Fibroblast of lung (primary cell): ENCODE measurements around the gene CYP4Z1. TPM values are rescaled to one million over a fixed set of nuclear protein-coding genes. Genes with fewer than 3 reads are reported as not detected.

Experiments used
- DNase-seq, 2 donors: peaks; one replicate each; pipeline versions ENCODE4 v3.0.0 to v3.0.0-alpha.2; 2010; ENCODE audit warnings: low read depth in 2 of 2
- H2AFZ ChIP-seq: 2 replicates; pipeline ENCODE4 v1.5.1; 2012; ENCODE audit warnings: low read length, control low read depth, inconsistent platforms
- H3K27ac ChIP-seq: 2 replicates; pipeline ENCODE4 v1.5.1; 2011; ENCODE audit warnings: low read length, control low read depth; ENCODE audit not compliant: insufficient read depth
- H3K27me3 ChIP-seq: 2 replicates; pipeline ENCODE4 v1.5.1; 2011; ENCODE audit warnings: mild to moderate bottlenecking, low read length; ENCODE audit not compliant: control insufficient read depth, insufficient read depth
- H3K36me3 ChIP-seq: 2 replicates; pipeline ENCODE4 v1.5.1; 2011; ENCODE audit warnings: low read length; ENCODE audit not compliant: control insufficient read depth, insufficient read depth
- H3K4me1 ChIP-seq: 2 replicates; pipeline ENCODE4 v1.5.1; 2011; ENCODE audit warnings: low read length; ENCODE audit not compliant: control insufficient read depth, insufficient read depth; ENCODE audit errors: extremely low read depth
- H3K4me2 ChIP-seq: 2 replicates; pipeline ENCODE4 v1.5.1; 2011; ENCODE audit warnings: low read length, control low read depth; ENCODE audit not compliant: insufficient read depth; ENCODE audit errors: extremely low read depth
- H3K4me3 ChIP-seq, 4 experiments: fragments of 200-600 bp in 1 of 4; sonication (generic) in 1 of 4; replicated peaks in 1 of 4; 2 replicates each; pipeline ENCODE4 v1.5.1; 2011 to 2016; ENCODE audit warnings: low read length in 4 of 4, low read depth in 3 of 4, mild to moderate bottlenecking in 3 of 4, control low read depth in 2 of 4, inconsistent platforms in 1 of 4, mixed read lengths in 1 of 4; ENCODE audit not compliant: insufficient read depth in 1 of 4; ENCODE audit errors: control extremely low read depth in 1 of 4
- H3K79me2 ChIP-seq: 2 replicates; pipeline ENCODE4 v1.5.1; 2012; ENCODE audit warnings: mild to moderate bottlenecking, low read length, inconsistent platforms; ENCODE audit not compliant: control insufficient read depth, insufficient read depth
- H3K9ac ChIP-seq: 2 replicates; pipeline ENCODE4 v1.5.1; 2011; ENCODE audit warnings: mild to moderate bottlenecking, low read length, control low read depth; ENCODE audit not compliant: insufficient read depth
- H3K9me3 ChIP-seq: 2 replicates; pipeline ENCODE4 v1.5.1; 2012; ENCODE audit warnings: low read depth, low read length; ENCODE audit not compliant: control insufficient read depth, insufficient read depth
- H4K20me1 ChIP-seq: 2 replicates; pipeline ENCODE4 v1.5.1; 2011; ENCODE audit warnings: low read length; ENCODE audit not compliant: control insufficient read depth, insufficient read depth; ENCODE audit errors: extremely low read depth
- EZH2 ChIP-seq: IDR thresholded peaks from 2 replicates; pipeline ENCODE4 v1.5.1; 2012; ENCODE audit warnings: low read length, control low read depth, mild to moderate bottlenecking; ENCODE audit errors: missing control alignments
- polyA plus RNA-seq, 2 donors: library from polyadenylated mRNA; depleted of rRNA in 1 of 2; stranded (reverse) in 1 of 2; unstranded in 1 of 2; fragments of >200 nt; gene quantifications; 2 replicates each; pipeline ENCODE4 v1.2.1, GENCODE V29; 2011 to 2012; ENCODE audit warnings: missing spikeins in 1 of 2
- total RNA-seq: library from RNA; depleted of rRNA; stranded (reverse); fragments of >200 nt; gene quantifications from 2 replicates; pipeline ENCODE4 v1.2.1, GENCODE V29; 2014
- TF ChIP-seq, protein P1 (sequence below), 2 donors: IDR thresholded peaks in 1 of 2; conservative IDR thresholded peaks in 1 of 2; 1 replicate in 1 of 2; 2 replicates in 1 of 2; pipeline ENCODE4 v1.5.1; 2011 to 2012; ENCODE audit warnings: low read length in 2 of 2, control low read depth in 1 of 2, inconsistent platforms in 1 of 2, low read depth in 1 of 2, mild to moderate bottlenecking in 1 of 2

Gene CYP4Z1
- total and polyA plus RNA-seq, 2 donors (not counting 1 experiment from before 2014, with no cell fraction given): not detected

GRCh38 chr1:47160716-47161115 is 93.7 kb downstream of the CYP4Z1 start:
- no peaks in the 10 kb centered on the region for H3K36me3 ChIP-seq

DNA sequence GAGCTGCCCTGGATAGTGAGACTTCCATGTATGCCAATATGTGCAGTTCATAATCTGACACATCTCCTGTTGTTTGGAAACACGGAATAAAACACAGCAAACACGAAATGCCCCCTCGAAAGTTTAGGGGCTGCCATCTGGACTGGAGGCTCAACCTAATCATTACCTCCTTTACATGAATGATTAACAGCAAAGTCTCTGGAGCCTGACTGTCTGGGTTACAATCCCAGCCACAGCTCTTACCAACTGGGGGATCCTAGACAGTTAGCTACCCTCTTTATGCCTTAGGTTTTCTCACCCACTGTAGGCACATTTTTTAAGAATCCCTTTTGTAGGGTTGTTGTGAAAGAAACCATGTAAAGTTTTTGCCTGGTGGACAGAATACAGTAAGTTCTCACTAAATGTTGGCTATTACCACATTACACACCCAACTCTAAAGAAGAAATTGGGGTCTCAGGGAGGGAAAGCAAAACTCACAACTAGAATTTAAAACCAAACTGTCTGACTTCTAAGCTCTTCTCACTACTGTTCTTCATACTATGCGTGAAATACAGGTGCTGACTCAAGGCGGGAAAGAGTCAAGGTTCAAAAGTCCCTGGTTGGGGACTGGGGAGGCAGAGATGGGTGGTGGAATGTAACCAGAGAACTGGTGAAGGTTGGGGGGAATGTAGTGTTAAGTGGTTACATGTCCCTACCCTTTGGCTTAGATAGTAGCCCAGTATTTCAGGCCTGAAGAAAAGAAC is 94.4 kb downstream of the CYP4Z1 start:
- DNase-seq: no peak
- no peak overlapping the region for H3K4me2 ChIP-seq
- no peaks in the 10 kb centered on the region for H3K36me3 ChIP-seq
- no peaks in the 10 kb centered on the region for H3K79me2 ChIP-seq
- no peaks in the 10 kb centered on the region for H4K20me1 ChIP-seq
- H3K9me3 ChIP-seq: no peaks in the 10 kb centered on the region
- no peak overlapping the region for H3K4me3 ChIP-seq
- H3K9ac ChIP-seq: no peak overlapping the region
- no peaks in the 10 kb centered on the region for H3K27me3 ChIP-seq
- no peak overlapping the region for H2AFZ ChIP-seq
- TF ChIP-seq, protein P1, sequence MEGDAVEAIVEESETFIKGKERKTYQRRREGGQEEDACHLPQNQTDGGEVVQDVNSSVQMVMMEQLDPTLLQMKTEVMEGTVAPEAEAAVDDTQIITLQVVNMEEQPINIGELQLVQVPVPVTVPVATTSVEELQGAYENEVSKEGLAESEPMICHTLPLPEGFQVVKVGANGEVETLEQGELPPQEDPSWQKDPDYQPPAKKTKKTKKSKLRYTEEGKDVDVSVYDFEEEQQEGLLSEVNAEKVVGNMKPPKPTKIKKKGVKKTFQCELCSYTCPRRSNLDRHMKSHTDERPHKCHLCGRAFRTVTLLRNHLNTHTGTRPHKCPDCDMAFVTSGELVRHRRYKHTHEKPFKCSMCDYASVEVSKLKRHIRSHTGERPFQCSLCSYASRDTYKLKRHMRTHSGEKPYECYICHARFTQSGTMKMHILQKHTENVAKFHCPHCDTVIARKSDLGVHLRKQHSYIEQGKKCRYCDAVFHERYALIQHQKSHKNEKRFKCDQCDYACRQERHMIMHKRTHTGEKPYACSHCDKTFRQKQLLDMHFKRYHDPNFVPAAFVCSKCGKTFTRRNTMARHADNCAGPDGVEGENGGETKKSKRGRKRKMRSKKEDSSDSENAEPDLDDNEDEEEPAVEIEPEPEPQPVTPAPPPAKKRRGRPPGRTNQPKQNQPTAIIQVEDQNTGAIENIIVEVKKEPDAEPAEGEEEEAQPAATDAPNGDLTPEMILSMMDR (conservative IDR thresholded peaks at IDR 0.05 in 1 of 2, IDR thresholded peaks at IDR 0.05 in 1 of 2; ENCODE audit: low read depth in 1 of 2, low read length in 2 of 2): no peak
- no peak for TF ChIP-seq EZH2
- H3K27ac ChIP-seq: no peak overlapping the region
- H3K4me1 ChIP-seq: no peaks in the 10 kb centered on the region

More at GRCh38 chr1:47160716-47161115, 93.7 kb downstream of the CYP4Z1 start:
- Histone ChIP-seq H2AFZ (no peak overlapping the region), H3K9me3 (no peaks in the 10 kb centered on the region), H3K27me3 (no peaks in the 10 kb centered on the region), H3K79me2 (no peaks in the 10 kb centered on the region), H3K4me2 (no peak overlapping the region), H3K27ac (no peak overlapping the region), H3K9ac (no peak overlapping the region), H4K20me1 (no peaks in the 10 kb centered on the region), H3K4me1 (no peaks in the 10 kb centered on the region), H3K4me3 (no peak overlapping the region)
- TF ChIP-seq, protein P1 (conservative IDR thresholded peaks at IDR 0.05 in 1 of 2, IDR thresholded peaks at IDR 0.05 in 1 of 2; ENCODE audit: low read depth in 1 of 2, low read length in 2 of 2): no peak
- TF ChIP-seq EZH2: no peak
- no peak for DNase-seq

- Histone ChIP-seq H3K79me2 (no peaks in the 10 kb centered on the region), H3K4me1 (no peaks in the 10 kb centered on the region), H3K36me3 (no peaks in the 10 kb centered on the region), H3K9ac (no peak overlapping the region), H3K9me3 (no peaks in the 10 kb centered on the region), H3K27ac (no peak overlapping the region), H4K20me1 (no peaks in the 10 kb centered on the region), H3K4me2 (no peak overlapping the region), H3K4me3 (no peak overlapping the region), H2AFZ (no peak overlapping the region), H3K27me3 (no peaks in the 10 kb centered on the region)
- no peak for TF ChIP-seq EZH2
- TF ChIP-seq, protein P1 (conservative IDR thresholded peaks at IDR 0.05 in 1 of 2, IDR thresholded peaks at IDR 0.05 in 1 of 2; ENCODE audit: low read depth in 1 of 2, low read length in 2 of 2): no peak
- no peak for DNase-seq
Observed at GRCh38 chr1:47164552-47164951, 97.5 kb downstream of the CYP4Z1 start.

Other genes with a start within 250 kb of the CYP4Z1 start
- gene CYP4A11, start 125.8 kb upstream of the CYP4Z1 start, total RNA-seq: not detected in 2 replicates
- not detected in 2 replicates for gene CYP4A11, start 125.8 kb upstream of the CYP4Z1 start, polyA plus RNA-seq
- gene CYP4X1, start 43.6 kb upstream of the CYP4Z1 start, total RNA-seq: not detected in 2 replicates
- gene CYP4X1, start 43.6 kb upstream of the CYP4Z1 start, polyA plus RNA-seq: 0.02 TPM in 1 of 2 replicates, not detected in the other
- not detected in 2 replicates for gene CYP4A22, start 70.2 kb downstream of the CYP4Z1 start, total RNA-seq
- gene CYP4A22, start 70.2 kb downstream of the CYP4Z1 start, polyA plus RNA-seq: not detected in 2 replicates
- gene PDZK1IP1, start 122.8 kb downstream of the CYP4Z1 start, total RNA-seq: not detected in 2 replicates
- not detected in 2 replicates for gene PDZK1IP1, start 122.8 kb downstream of the CYP4Z1 start, polyA plus RNA-seq
- gene TAL1, start 165.0 kb downstream of the CYP4Z1 start, total RNA-seq: under 0.01 TPM in 1 of 2 replicates, not detected in the other
- gene TAL1, start 165.0 kb downstream of the CYP4Z1 start, polyA plus RNA-seq: 0.01 TPM in 1 of 2 replicates, not detected in the other
- 3.1 and 5.8 TPM in 2 replicates for gene STIL, start 246.9 kb downstream of the CYP4Z1 start, total RNA-seq
- gene STIL, start 246.9 kb downstream of the CYP4Z1 start, polyA plus RNA-seq: 6.2 and 17.1 TPM in 2 replicates